Subcutaneous abdominal adipose tissue (tissue), 5 donors: Measurements from ENCODE around the gene PCYT1A.

Source experiments
- H3K27ac ChIP-seq: one replicate; pipeline ENCODE4 v1.7.0; 2013; ENCODE audit warnings: low read depth, mild to moderate bottlenecking, inconsistent platforms, low read length, moderate library complexity
- H3K27me3 ChIP-seq, 5 donors: one replicate each; pipeline ENCODE4 v1.7.0; 2013; ENCODE audit warnings: low read length in 5 of 5, inconsistent platforms in 1 of 5; ENCODE audit not compliant: control insufficient read depth in 5 of 5, insufficient read depth in 4 of 5
- H3K36me3 ChIP-seq, 5 donors: one replicate each; pipeline ENCODE4 v1.7.0; 2013; ENCODE audit warnings: low read length in 5 of 5; ENCODE audit not compliant: control insufficient read depth in 5 of 5, insufficient read depth in 5 of 5
- H3K4me1 ChIP-seq, 5 donors: one replicate each; pipeline ENCODE4 v1.7.0; 2013; ENCODE audit warnings: low read length in 5 of 5, mild to moderate bottlenecking in 3 of 5, moderate library complexity in 1 of 5; ENCODE audit not compliant: control insufficient read depth in 5 of 5, insufficient read depth in 5 of 5
- H3K4me3 ChIP-seq, 5 donors: one replicate each; pipeline ENCODE4 v1.7.0; 2013; ENCODE audit warnings: low read length in 5 of 5, low read depth in 1 of 5
- H3K9ac ChIP-seq, 5 donors: one replicate each; pipeline ENCODE4 v1.7.0; 2013; ENCODE audit warnings: low read length in 5 of 5, mild to moderate bottlenecking in 4 of 5, moderate library complexity in 3 of 5
- H3K9me3 ChIP-seq, 5 donors: one replicate each; pipeline ENCODE4 v1.7.0; 2013; ENCODE audit warnings: low read length in 5 of 5; ENCODE audit not compliant: control insufficient read depth in 5 of 5
- donor health status: healthy.
- donor health status: healthy.
- donor health status: healthy.
- donor health status: healthy.
- donor health status: healthy.

Gene PCYT1A

GRCh38 chr3:196287440-196288140 is at the start of gene PCYT1A:
PCYT1A (minus strand) TSS chr3:196287726; CDS start chr3:196270531, 17,195 bp downstream.
- Histone ChIP-seq H3K4me3 (peak within 1 kb of the TSS; percentile 87 to 99 (median 95)), H3K27ac (peak within 1 kb of the TSS; percentile 96), H3K4me1 (peaks cover 0 to 54% (median 49%) of the 10 kb centered on the region in 5 donors), H3K36me3 (no peaks in the 10 kb centered on the region), H3K9ac (peak within 1 kb of the TSS; percentile 81 to 100 (median 97)), H3K9me3 (no peaks in the 10 kb centered on the region), H3K27me3 (no peaks in the 10 kb centered on the region)

GRCh38 chr3:196336319-196337145 is 49.0 kb upstream of the PCYT1A start:
- Histone ChIP-seq H3K9ac (no peak overlapping the region), H3K4me1 (no peaks in the 10 kb centered on the region), H3K9me3 (no peaks in the 10 kb centered on the region), H3K4me3 (no peak overlapping the region), H3K27me3 (peaks cover 0 to 7% (median 3%) of the 10 kb centered on the region in 5 donors), H3K27ac (no peak overlapping the region), H3K36me3 (no peaks in the 10 kb centered on the region)

- no peaks in the 10 kb centered on the region for H3K9me3 ChIP-seq
Observed at GRCh38 chr3:196335503-196335948, 48.0 kb upstream of the PCYT1A start.

GRCh38 chr3:196334982-196335381 is 47.5 kb upstream of the PCYT1A start:
- no peak overlapping the region for H3K9ac ChIP-seq
- no peaks in the 10 kb centered on the region for H3K36me3 ChIP-seq
- no peak overlapping the region for H3K27ac ChIP-seq
- no peaks in the 10 kb centered on the region for H3K9me3 ChIP-seq
- H3K4me3 ChIP-seq, result no peak overlapping the region
- H3K4me1 ChIP-seq, result no peaks in the 10 kb centered on the region
- peaks cover 0 to 7% (median 3%) of the 10 kb centered on the region in 5 donors for H3K27me3 ChIP-seq

More at GRCh38 chr3:196335503-196335948, 48.0 kb upstream of the PCYT1A start:
- H3K9ac ChIP-seq, result no peak overlapping the region
- no peaks in the 10 kb centered on the region for H3K4me1 ChIP-seq
- no peak overlapping the region for H3K27ac ChIP-seq
- H3K27me3 ChIP-seq, result peaks cover 0 to 7% (median 3%) of the 10 kb centered on the region in 5 donors
- no peak overlapping the region for H3K4me3 ChIP-seq
- no peaks in the 10 kb centered on the region for H3K36me3 ChIP-seq

- H3K9ac ChIP-seq, result no peak overlapping the region
- H3K9me3 ChIP-seq, result no peaks in the 10 kb centered on the region
- H3K4me3 ChIP-seq, result no peak overlapping the region
- no peaks in the 10 kb centered on the region for H3K4me1 ChIP-seq
- no peaks in the 10 kb centered on the region for H3K36me3 ChIP-seq
- no peak overlapping the region for H3K27ac ChIP-seq
- peaks cover 0 to 4% (median 3%) of the 10 kb centered on the region in 5 donors for H3K27me3 ChIP-seq
Observed at GRCh38 chr3:196332168-196332567, 44.6 kb upstream of the PCYT1A start.

GRCh38 chr3:196327405-196327804 is 39.9 kb upstream of the PCYT1A start:
- peaks cover 0 to 4% (median 0%) of the 10 kb centered on the region in 5 donors for H3K27me3 ChIP-seq
- H3K4me3 ChIP-seq, result no peak overlapping the region
- no peaks in the 10 kb centered on the region for H3K4me1 ChIP-seq
- H3K9me3 ChIP-seq, result no peaks in the 10 kb centered on the region
- no peak overlapping the region for H3K9ac ChIP-seq
- peaks cover 0 to 2% (median 0%) of the 10 kb centered on the region in 5 donors for H3K36me3 ChIP-seq
- no peak overlapping the region for H3K27ac ChIP-seq

- no peak overlapping the region for H3K9ac ChIP-seq
- H3K27me3 ChIP-seq, result peaks cover 0 to 4% (median 0%) of the 10 kb centered on the region in 5 donors
- H3K4me3 ChIP-seq, result no peak overlapping the region
- no peaks in the 10 kb centered on the region for H3K9me3 ChIP-seq
- no peaks in the 10 kb centered on the region for H3K4me1 ChIP-seq
- peaks cover 0 to 2% (median 0%) of the 10 kb centered on the region in 5 donors for H3K36me3 ChIP-seq
- H3K27ac ChIP-seq, result no peak overlapping the region
Observed at GRCh38 chr3:196326936-196327335, 39.4 kb upstream of the PCYT1A start.

GRCh38 chr3:196323691-196324090 is 36.2 kb upstream of the PCYT1A start:
- H3K4me1 ChIP-seq, result peaks cover 0 to 4% (median 0%) of the 10 kb centered on the region in 5 donors
- H3K27ac ChIP-seq, result no peak overlapping the region
- no peak overlapping the region for H3K9ac ChIP-seq
- H3K27me3 ChIP-seq, result peaks cover 0 to 4% (median 0%) of the 10 kb centered on the region in 5 donors
- H3K9me3 ChIP-seq, result no peaks in the 10 kb centered on the region
- H3K4me3 ChIP-seq, result no peak overlapping the region
- peaks cover 0 to 2% (median 0%) of the 10 kb centered on the region in 5 donors for H3K36me3 ChIP-seq

GRCh38 chr3:196323016-196323415 is 35.5 kb upstream of the PCYT1A start:
- H3K4me1 ChIP-seq, result peaks cover 0 to 5% (median 0%) of the 10 kb centered on the region in 5 donors
- peaks cover 0 to 2% (median 0%) of the 10 kb centered on the region in 5 donors for H3K36me3 ChIP-seq
- no peaks in the 10 kb centered on the region for H3K9me3 ChIP-seq
- peaks cover 0 to 4% (median 0%) of the 10 kb centered on the region in 5 donors for H3K27me3 ChIP-seq
- H3K9ac ChIP-seq, result no peak overlapping the region
- no peak overlapping the region for H3K27ac ChIP-seq
- no peak overlapping the region for H3K4me3 ChIP-seq

GRCh38 chr3:196321162-196321561 is 33.6 kb upstream of the PCYT1A start:
- H3K9ac ChIP-seq, result no peak overlapping the region
- H3K27me3 ChIP-seq, result no peaks in the 10 kb centered on the region
- peaks cover 0 to 2% (median 0%) of the 10 kb centered on the region in 5 donors for H3K36me3 ChIP-seq

More at GRCh38 chr3:196321162-196321561, 33.6 kb upstream of the PCYT1A start:
- Histone ChIP-seq H3K4me3 (no peak overlapping the region), H3K27ac (no peak overlapping the region), H3K9me3 (no peaks in the 10 kb centered on the region), H3K4me1 (peaks cover 0 to 13% (median 2%) of the 10 kb centered on the region in 5 donors)
